ENCODE data around the gene APOO. TPM values are rescaled to one million over a fixed set of nuclear protein-coding genes. Genes with fewer than 3 reads are reported as not detected.

APOO gene
- total RNA-seq, 1 experiment from 2014 or later = 95.3 TPM

DNA sequence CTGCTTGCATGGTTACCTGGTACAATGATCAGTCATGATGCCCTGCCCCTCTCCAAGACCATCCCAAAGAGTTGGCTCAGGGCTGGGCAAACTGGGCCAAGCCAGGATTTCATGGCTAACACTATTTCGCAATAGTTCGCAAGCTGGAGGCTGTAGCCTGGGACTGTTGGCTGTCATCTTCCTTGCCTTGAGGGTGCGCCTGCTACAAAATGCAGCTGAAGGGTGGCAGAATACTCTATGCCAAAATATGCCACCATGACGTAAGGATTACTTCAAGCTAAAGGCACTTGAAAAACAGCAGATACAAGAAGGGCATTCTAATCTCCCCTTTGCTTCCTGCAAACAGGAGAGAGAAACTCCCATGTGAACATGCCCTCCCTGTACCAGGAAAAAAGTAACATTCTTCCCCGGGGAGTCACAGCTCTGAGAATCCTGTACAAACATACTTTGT is 103.8 kb downstream of the APOO start:
- Histone ChIP-seq H4K20me1 (ENCODE audit: control insufficient read depth, insufficient read depth, insufficient read length) (no peaks in the 10 kb centered on the region), H3K23ac (ENCODE audit: insufficient read length, low read depth, low read length) (no peak overlapping the region), H4K5ac (ENCODE audit: insufficient read length, low read depth, low read length) (no peak overlapping the region), H2BK12ac (ENCODE audit: insufficient read length, low read depth, low read length) (no peak overlapping the region), H2AK5ac (ENCODE audit: insufficient read length, low read length) (no peak overlapping the region), H3K27ac (ENCODE audit: insufficient read length, low read depth, low read length) (no peak overlapping the region), H3K4me2 (ENCODE audit: insufficient read depth, insufficient read length, low read length) (no peak overlapping the region), H4K91ac (ENCODE audit: insufficient read length, low read depth, low read length) (no peak overlapping the region), H3K79me1 (ENCODE audit: insufficient read depth, low read depth, low read length, poor library complexity, severe bottlenecking) (no peaks in the 10 kb centered on the region), H2BK20ac (ENCODE audit: low read depth, low read length, poor library complexity, severe bottlenecking) (no peak overlapping the region), H3T11ph (ENCODE audit: low read length) (no peak overlapping the region), H2BK120ac (ENCODE audit: low read depth, low read length, poor library complexity, severe bottlenecking) (no peak overlapping the region), H3K14ac (ENCODE audit: insufficient read depth, low read length) (no peak overlapping the region), H4K8ac (replicated peaks; ENCODE audit: insufficient read length, low read depth, low read length) (no peak overlapping the region), H3K9ac (ENCODE audit: extremely low read depth, insufficient read length, low read length) (no peak overlapping the region), H3K23me2 (ENCODE audit: insufficient read length, low read depth, low read length, poor library complexity, severe bottlenecking) (no peaks in the 10 kb centered on the region), H3K9me3 (ENCODE audit: control insufficient read depth, low read depth, low read length) (no peaks in the 10 kb centered on the region), H3K56ac (ENCODE audit: insufficient read length, low read depth, low read length) (no peak overlapping the region), H3K27me3 (ENCODE audit: insufficient read depth, low read length) (no peaks in the 10 kb centered on the region), H2BK15ac (ENCODE audit: low read depth, low read length) (no peak overlapping the region), H3K79me2 (ENCODE audit: insufficient read depth, low read length) (no peaks in the 10 kb centered on the region), H2AFZ (ENCODE audit: low read length) (no peak overlapping the region), H3K4ac (ENCODE audit: low read depth, low read length) (no peak overlapping the region), H3K4me1 (ENCODE audit: insufficient read depth, low read length) (no peaks in the 10 kb centered on the region), H3K18ac (ENCODE audit: insufficient read length, low read depth, low read length) (no peak overlapping the region), H2BK5ac (ENCODE audit: insufficient read length, low read length) (no peak overlapping the region)
- H3K9me3 Mint-ChIP-seq = no peaks in the 10 kb centered on the region
- no peaks in the 10 kb centered on the region for H3K36me3 Mint-ChIP-seq (ENCODE audit: insufficient read depth in 1 of 3, low read depth in 3 of 3)
- DNase-seq = no peak
- no peak overlapping the region for H3K4me3 Mint-ChIP-seq
- no peak for TF ChIP-seq CTCF (conservative IDR thresholded peaks at IDR 0.05)
- no CpG with 5 or more reads among the region's 5 CpGs for WGBS (ENCODE audit: extremely low coverage, insufficient read length, low lambda C conversion rate)
- peaks cover 12 to 14% of the 10 kb centered on the region in 2 experiments for H3K4me1 Mint-ChIP-seq
- peak overlapping the region in 1 of 3 experiments; percentile 8; a peak in 1 of 7 replicates for H3K27ac Mint-ChIP-seq
- H3K27me3 Mint-ChIP-seq (ENCODE audit: low read depth) = no peaks in the 10 kb centered on the region

Measured in H9 (cell line).